ENCODE results near the gene MPV17L2.
A peak's percentile ranks its signal among the peaks of the same experiment; 100 is the strongest.

The MPV17L2 gene

GRCh38 chr19:18219911-18220631 is 27.1 kb downstream of the MPV17L2 start:
- no peak for DNase-seq

- DNase-seq: no peak
Measured at GRCh38 chr19:18220632-18221275, 27.7 kb downstream of the MPV17L2 start.

- DNase-seq: no peak
Measured at GRCh38 chr19:18221815-18222725, 29.1 kb downstream of the MPV17L2 start.

GRCh38 chr19:18223860-18224524 is 31.0 kb downstream of the MPV17L2 start:
- no peak for DNase-seq

GRCh38 chr19:18224525-18225354 is 31.7 kb downstream of the MPV17L2 start:
- peak; percentile 91 for DNase-seq

GRCh38 chr19:18225355-18225701 is 32.3 kb downstream of the MPV17L2 start:
- no peak for DNase-seq

- no peak for DNase-seq
Measured at GRCh38 chr19:18225702-18226468, 32.9 kb downstream of the MPV17L2 start, which contains the start of gene PDE4C. Gene PDE4C, minus strand, starts transcription at chr19:18226438. Its CDS starts 23 bp downstream, at chr19:18226415.

- DNase-seq: no peak
Measured at GRCh38 chr19:18226956-18227780, 34.1 kb downstream of the MPV17L2 start.

GRCh38 chr19:18227781-18228271 is 34.8 kb downstream of the MPV17L2 start:
- no peak for DNase-seq

GRCh38 chr19:18229474-18229873 is 36.5 kb downstream of the MPV17L2 start:
- DNase-seq: no peak

GRCh38 chr19:18229915-18230314 is 36.9 kb downstream of the MPV17L2 start:
- DNase-seq: no peak

- no peak for DNase-seq
Measured at GRCh38 chr19:18230941-18231734, 38.1 kb downstream of the MPV17L2 start.

- no peak for DNase-seq
Measured at GRCh38 chr19:18231775-18232174, 38.8 kb downstream of the MPV17L2 start.

GRCh38 chr19:18232540-18233223 is 39.7 kb downstream of the MPV17L2 start:
- DNase-seq: peak; percentile 48

- DNase-seq: peak; percentile 48
Measured at GRCh38 chr19:18233224-18233825, 40.3 kb downstream of the MPV17L2 start.

GRCh38 chr19:18234194-18234593 is 41.2 kb downstream of the MPV17L2 start:
- no peak for DNase-seq

- no peak for DNase-seq
Measured at GRCh38 chr19:18239303-18239702, 46.3 kb downstream of the MPV17L2 start.

GRCh38 chr19:18245297-18245696 is 52.3 kb downstream of the MPV17L2 start:
- DNase-seq: no peak

Data from DMS79 treated with DMSO at 0.1 percent for 48 hours (cell line).